H9 (cell line): ENCODE data around the gene MOBP. TPM values are rescaled to one million over a fixed set of nuclear protein-coding genes. Genes with fewer than 3 reads are reported as not detected.

Experiments
- DNase-seq: peaks from one replicate; pipeline ENCODE4 v3.0.0-alpha.2; 2017
- H2AFZ ChIP-seq: one replicate; pipeline ENCODE4 v1.6.1; 2013; ENCODE audit warnings: mild to moderate bottlenecking, low read length, control low read depth, moderate library complexity
- H2AK5ac ChIP-seq: 2 replicates; pipeline ENCODE4 v1.6.1; 2013; ENCODE audit warnings: low read length, control low read depth, mixed read lengths; ENCODE audit not compliant: insufficient read length
- H2BK120ac ChIP-seq: one replicate; pipeline ENCODE4 v1.6.1; 2013; ENCODE audit warnings: low read depth, mild to moderate bottlenecking, low read length, control low read depth, inconsistent platforms; ENCODE audit not compliant: poor library complexity, severe bottlenecking
- H2BK12ac ChIP-seq: 2 replicates; pipeline ENCODE4 v1.6.1; 2013; ENCODE audit warnings: low read length, control low read depth, mixed read lengths, low read depth; ENCODE audit not compliant: insufficient read length
- H2BK15ac ChIP-seq: 2 replicates; pipeline ENCODE4 v1.6.1; 2013; ENCODE audit warnings: low read depth, low read length, control low read depth
- H2BK20ac ChIP-seq: one replicate; pipeline ENCODE4 v1.6.1; 2013; ENCODE audit warnings: low read depth, mild to moderate bottlenecking, low read length, control low read depth, inconsistent platforms; ENCODE audit not compliant: poor library complexity, severe bottlenecking
- H2BK5ac ChIP-seq: 2 replicates; pipeline ENCODE4 v1.6.1; 2013; ENCODE audit warnings: low read length, control low read depth, mixed read lengths; ENCODE audit not compliant: insufficient read length
- H3K14ac ChIP-seq: 2 replicates; pipeline ENCODE4 v1.6.1; 2013; ENCODE audit warnings: low read length, control low read depth; ENCODE audit not compliant: insufficient read depth
- H3K18ac ChIP-seq: 2 replicates; pipeline ENCODE4 v1.6.1; 2013; ENCODE audit warnings: low read depth, mild to moderate bottlenecking, mixed read lengths, low read length, control low read depth; ENCODE audit not compliant: insufficient read length
- H3K23ac ChIP-seq: 2 replicates; pipeline ENCODE4 v1.6.1; 2013; ENCODE audit warnings: low read length, control low read depth, mixed read lengths, low read depth; ENCODE audit not compliant: insufficient read length
- H3K23me2 ChIP-seq: 2 replicates; pipeline ENCODE4 v1.6.1; 2013; ENCODE audit warnings: low read depth, mild to moderate bottlenecking, mixed read lengths, low read length, control low read depth; ENCODE audit not compliant: insufficient read length, poor library complexity, severe bottlenecking
- H3K27ac ChIP-seq: 2 replicates; pipeline ENCODE4 v1.5.1; 2013; ENCODE audit warnings: low read length, control low read depth, mixed read lengths, low read depth; ENCODE audit not compliant: insufficient read length
- H3K27me3 ChIP-seq: 2 replicates; pipeline ENCODE4 v1.6.1; 2013; ENCODE audit warnings: low read length, control low read depth, inconsistent platforms; ENCODE audit not compliant: insufficient read depth
- H3K4ac ChIP-seq: 2 replicates; pipeline ENCODE4 v1.6.1; 2013; ENCODE audit warnings: low read depth, mild to moderate bottlenecking, control low read depth, inconsistent platforms, low read length, moderate library complexity
- H3K4me1 ChIP-seq: 2 replicates; pipeline ENCODE4 v1.6.1; 2013; ENCODE audit warnings: low read length, control low read depth, inconsistent platforms; ENCODE audit not compliant: insufficient read depth
- H3K4me2 ChIP-seq: 2 replicates; pipeline ENCODE4 v1.6.1; 2013; ENCODE audit warnings: low read length, control low read depth, mixed read lengths; ENCODE audit not compliant: insufficient read length, insufficient read depth
- H3K56ac ChIP-seq: 2 replicates; pipeline ENCODE4 v1.6.1; 2013; ENCODE audit warnings: low read depth, mild to moderate bottlenecking, mixed read lengths, low read length, control low read depth; ENCODE audit not compliant: insufficient read length
- H3K79me1 ChIP-seq: 2 replicates; pipeline ENCODE4 v1.6.1; 2013; ENCODE audit warnings: low read depth, mild to moderate bottlenecking, moderate library complexity, low read length, control low read depth, inconsistent platforms; ENCODE audit not compliant: insufficient read depth, poor library complexity, severe bottlenecking
- H3K79me2 ChIP-seq: 2 replicates; pipeline ENCODE4 v1.6.1; 2013; ENCODE audit warnings: low read length, control low read depth, inconsistent platforms; ENCODE audit not compliant: insufficient read depth
- H3K9ac ChIP-seq: 2 replicates; pipeline ENCODE4 v1.6.1; 2013; ENCODE audit warnings: low read length, control low read depth, mixed read lengths; ENCODE audit not compliant: insufficient read length; ENCODE audit errors: extremely low read depth
- H3K9me3 ChIP-seq: one replicate; pipeline ENCODE4 v1.6.1; 2013; ENCODE audit warnings: low read depth, low read length, inconsistent platforms; ENCODE audit not compliant: control insufficient read depth
- H3T11ph ChIP-seq: one replicate; pipeline ENCODE4 v1.6.1; 2013; ENCODE audit warnings: mild to moderate bottlenecking, low read length, control low read depth, inconsistent platforms
- H4K20me1 ChIP-seq: one replicate; pipeline ENCODE4 v1.6.1; 2013; ENCODE audit not compliant: control insufficient read depth, insufficient read length, insufficient read depth
- H4K5ac ChIP-seq: 2 replicates; pipeline ENCODE4 v1.6.1; 2013; ENCODE audit warnings: low read depth, mild to moderate bottlenecking, mixed read lengths, low read length, control low read depth; ENCODE audit not compliant: insufficient read length
- H4K8ac ChIP-seq: replicated peaks from 2 replicates; pipeline ENCODE4 v1.6.1; 2013; ENCODE audit warnings: low read length, control low read depth, mixed read lengths, low read depth; ENCODE audit not compliant: insufficient read length
- H4K91ac ChIP-seq: 2 replicates; pipeline ENCODE4 v1.6.1; 2013; ENCODE audit warnings: low read depth, mild to moderate bottlenecking, moderate library complexity, mixed read lengths, low read length, control low read depth; ENCODE audit not compliant: insufficient read length
- H3K27ac Mint-ChIP-seq, 3 experiments: 2 replicates in 2 of 3; 3 replicates in 1 of 3; pipeline ENCODE4 v1.8.0; 2020 to 2021; ENCODE audit warnings: mixed read lengths in 3 of 3, mild to moderate bottlenecking in 1 of 3, moderate library complexity in 1 of 3
- H3K27me3 Mint-ChIP-seq: 2 replicates; pipeline ENCODE4 v1.8.0; 2021; ENCODE audit warnings: low read depth, mild to moderate bottlenecking, moderate library complexity, mixed read lengths
- H3K36me3 Mint-ChIP-seq, 3 experiments: 2 replicates in 2 of 3; 3 replicates in 1 of 3; pipeline ENCODE4 v1.8.0; 2020 to 2021; ENCODE audit warnings: low read depth in 3 of 3, mixed read lengths in 3 of 3; ENCODE audit not compliant: insufficient read depth in 1 of 3
- H3K4me1 Mint-ChIP-seq, 2 experiments: 2 replicates each; pipeline ENCODE4 v1.8.0; 2020; ENCODE audit warnings: mixed read lengths in 2 of 2
- H3K4me3 Mint-ChIP-seq, 2 experiments: 2 replicates in 1 of 2; 3 replicates in 1 of 2; pipeline ENCODE4 v1.8.0; 2020 to 2021; ENCODE audit warnings: mild to moderate bottlenecking in 2 of 2, mixed read lengths in 2 of 2, moderate library complexity in 1 of 2
- H3K9me3 Mint-ChIP-seq, 2 experiments: 2 replicates in 1 of 2; 3 replicates in 1 of 2; pipeline ENCODE4 v1.8.0; 2020; ENCODE audit warnings: mild to moderate bottlenecking in 2 of 2, mixed read lengths in 2 of 2, moderate library complexity in 1 of 2
- CTCF ChIP-seq: fragments of 200-600 bp; sonication (generic); conservative IDR thresholded peaks from 3 replicates; pipeline ENCODE4 v1.8.0; 2021; ENCODE audit warnings: antibody characterized with exemption, mild to moderate bottlenecking
- WGBS: extraction: QIAGEN DNeasy Blood & Tissue Kit; methylation state at CpG from one replicate; pipeline ENCODE4 v1.1.7; 2013; ENCODE audit warnings: missing lambda C conversion rate, low lambda C conversion rate, mixed read lengths; ENCODE audit not compliant: insufficient read length; ENCODE audit errors: extremely low coverage; 5-methylcytosine and 5-hydroxymethylcytosine counted together
- total RNA-seq: library from RNA; stranded (reverse); gene quantifications from 2 replicates; pipeline ENCODE4 v1.2.1, GENCODE V29; 2021

Gene MOBP
- total RNA-seq, 1 experiment from 2014 or later, result not detected

- H3K56ac ChIP-seq, result no peak overlapping the region
- H3K23ac ChIP-seq, result no peak overlapping the region
- H3K79me1 ChIP-seq, result no peaks in the 10 kb centered on the region
- H3K4ac ChIP-seq, result no peak overlapping the region
- no peak overlapping the region for H2BK12ac ChIP-seq
- H4K20me1 ChIP-seq, result no peaks in the 10 kb centered on the region
- DNase-seq, result no peak
- Mint-ChIP-seq H3K4me1 (no peaks in the 10 kb centered on the region), H3K4me3 (no peak overlapping the region; a peak in 1 of 5 replicates), H3K27ac (no peak overlapping the region), H3K9me3 (no peaks in the 10 kb centered on the region), H3K27me3 (peaks cover 6% of the 10 kb centered on the region), H3K36me3 (no peaks in the 10 kb centered on the region)
- H3K4me1 ChIP-seq, result no peaks in the 10 kb centered on the region
- no peak overlapping the region for H3T11ph ChIP-seq
- H2BK15ac ChIP-seq, result no peak overlapping the region
- H4K8ac ChIP-seq, result no peak overlapping the region
- H2BK120ac ChIP-seq, result no peak overlapping the region
- H2AK5ac ChIP-seq, result no peak overlapping the region
- no peak overlapping the region for H3K18ac ChIP-seq
- no peaks in the 10 kb centered on the region for H3K27me3 ChIP-seq
- no CpG with 5 or more reads among the region's 11 CpGs for WGBS
- H3K23me2 ChIP-seq, result no peaks in the 10 kb centered on the region
- H3K4me2 ChIP-seq, result no peak overlapping the region
- H3K79me2 ChIP-seq, result no peaks in the 10 kb centered on the region
- no peak overlapping the region for H3K9ac ChIP-seq
- H2BK20ac ChIP-seq, result no peak overlapping the region
- no peak overlapping the region for H3K27ac ChIP-seq
- no peak overlapping the region for H3K14ac ChIP-seq
- H2AFZ ChIP-seq, result no peak overlapping the region
- no peak overlapping the region for H4K91ac ChIP-seq
- no peak overlapping the region for H2BK5ac ChIP-seq
- H3K9me3 ChIP-seq, result no peaks in the 10 kb centered on the region
- no peak for TF ChIP-seq CTCF
- H4K5ac ChIP-seq, result no peak overlapping the region
Observed at GRCh38 chr3:39429466-39429865, 38.0 kb upstream of the MOBP start.
